Measurements from ENCODE around the gene SUN3. TPM values are rescaled to one million over a fixed set of nuclear protein-coding genes. Genes with fewer than 3 reads are reported as not detected.

SUN3 gene
- total and polyA plus RNA-seq, 7 donors: 0.16 TPM; not detected in 6

DNA sequence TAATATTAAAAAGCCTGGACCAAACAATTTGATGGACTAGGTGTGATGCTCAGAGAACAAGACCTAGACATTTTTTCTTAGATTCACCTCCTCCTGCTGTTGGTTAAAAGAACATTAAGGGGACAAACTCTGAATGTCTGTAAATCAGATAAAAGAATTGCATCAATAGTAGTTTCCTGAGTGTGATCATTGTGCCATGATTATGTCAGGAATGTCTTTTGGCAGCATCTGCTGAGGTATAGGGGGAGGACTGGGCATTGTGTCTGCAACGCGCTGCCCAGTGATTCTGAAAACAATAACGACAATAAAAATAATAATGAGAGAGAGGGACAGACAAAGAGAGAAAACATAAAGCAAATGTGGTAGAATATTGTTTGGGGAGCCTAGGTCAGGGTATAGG, 13.3 kb upstream of the SUN3 start:
- TF ChIP-seq, protein P1, sequence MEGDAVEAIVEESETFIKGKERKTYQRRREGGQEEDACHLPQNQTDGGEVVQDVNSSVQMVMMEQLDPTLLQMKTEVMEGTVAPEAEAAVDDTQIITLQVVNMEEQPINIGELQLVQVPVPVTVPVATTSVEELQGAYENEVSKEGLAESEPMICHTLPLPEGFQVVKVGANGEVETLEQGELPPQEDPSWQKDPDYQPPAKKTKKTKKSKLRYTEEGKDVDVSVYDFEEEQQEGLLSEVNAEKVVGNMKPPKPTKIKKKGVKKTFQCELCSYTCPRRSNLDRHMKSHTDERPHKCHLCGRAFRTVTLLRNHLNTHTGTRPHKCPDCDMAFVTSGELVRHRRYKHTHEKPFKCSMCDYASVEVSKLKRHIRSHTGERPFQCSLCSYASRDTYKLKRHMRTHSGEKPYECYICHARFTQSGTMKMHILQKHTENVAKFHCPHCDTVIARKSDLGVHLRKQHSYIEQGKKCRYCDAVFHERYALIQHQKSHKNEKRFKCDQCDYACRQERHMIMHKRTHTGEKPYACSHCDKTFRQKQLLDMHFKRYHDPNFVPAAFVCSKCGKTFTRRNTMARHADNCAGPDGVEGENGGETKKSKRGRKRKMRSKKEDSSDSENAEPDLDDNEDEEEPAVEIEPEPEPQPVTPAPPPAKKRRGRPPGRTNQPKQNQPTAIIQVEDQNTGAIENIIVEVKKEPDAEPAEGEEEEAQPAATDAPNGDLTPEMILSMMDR (IDR thresholded peaks at IDR 0.05): no peak
- no peak for TF ChIP-seq POLR2AphosphoS5 (IDR thresholded peaks at IDR 0.05)
- TF ChIP-seq POLR2A (IDR thresholded peaks at IDR 0.05): no peak
- TF ChIP-seq EP300 (IDR thresholded peaks at IDR 0.05): no peak

DNA sequence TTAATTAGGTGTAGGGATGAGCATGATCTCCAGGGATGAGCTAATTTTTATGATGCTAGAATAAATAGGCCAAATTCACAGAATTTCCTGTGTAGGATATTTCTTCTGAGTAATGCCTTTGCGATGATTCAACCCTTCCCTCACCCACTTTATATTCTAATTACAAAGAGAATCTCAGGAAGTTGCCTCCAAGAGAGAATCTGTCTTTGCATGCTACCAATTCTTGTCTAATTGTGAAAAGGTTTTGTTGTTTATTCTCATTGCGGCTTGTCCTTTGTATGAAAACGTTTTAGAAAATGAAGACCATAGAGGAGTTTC, 12.7 kb upstream of the SUN3 start:
- H3K9me3 ChIP-seq: no peaks in the 10 kb centered on the region
- no peak overlapping the region for H3K4me3 ChIP-seq
- no peaks in the 10 kb centered on the region for H3K4me1 ChIP-seq
- no peak overlapping the region for H3K27ac ChIP-seq
- no peak for DNase-seq
- intact Hi-C loops (cut with DNase I): no loop called here
- peaks cover 0 to 8% (median 0%) of the 10 kb centered on the region in 3 donors for H3K27me3 ChIP-seq
- no peaks in the 10 kb centered on the region for H3K36me3 ChIP-seq
- no peak for TF ChIP-seq EP300 (IDR thresholded peaks at IDR 0.05)
- no peak for TF ChIP-seq POLR2AphosphoS5 (IDR thresholded peaks at IDR 0.05)
- TF ChIP-seq, protein P1 (IDR thresholded peaks at IDR 0.05): no peak
- no peak for TF ChIP-seq POLR2A (IDR thresholded peaks at IDR 0.05)
- WGBS, 2 donors: 81 to 86% methylated on average over 3 of the region's 3 CpGs

More for the DNA sequence above, 13.3 kb upstream of the SUN3 start:
- 79 to 85% methylated on average over 3 of the region's 3 CpGs for WGBS, 2 donors
- Histone ChIP-seq H3K27ac (no peak overlapping the region), H3K36me3 (no peaks in the 10 kb centered on the region), H3K4me1 (no peaks in the 10 kb centered on the region), H3K4me3 (no peak overlapping the region), H3K9me3 (no peaks in the 10 kb centered on the region), H3K27me3 (peaks cover 0 to 2% (median 0%) of the 10 kb centered on the region in 3 donors)
- intact Hi-C loops (cut with DNase I): no loop called here
- no peak for DNase-seq

DNA sequence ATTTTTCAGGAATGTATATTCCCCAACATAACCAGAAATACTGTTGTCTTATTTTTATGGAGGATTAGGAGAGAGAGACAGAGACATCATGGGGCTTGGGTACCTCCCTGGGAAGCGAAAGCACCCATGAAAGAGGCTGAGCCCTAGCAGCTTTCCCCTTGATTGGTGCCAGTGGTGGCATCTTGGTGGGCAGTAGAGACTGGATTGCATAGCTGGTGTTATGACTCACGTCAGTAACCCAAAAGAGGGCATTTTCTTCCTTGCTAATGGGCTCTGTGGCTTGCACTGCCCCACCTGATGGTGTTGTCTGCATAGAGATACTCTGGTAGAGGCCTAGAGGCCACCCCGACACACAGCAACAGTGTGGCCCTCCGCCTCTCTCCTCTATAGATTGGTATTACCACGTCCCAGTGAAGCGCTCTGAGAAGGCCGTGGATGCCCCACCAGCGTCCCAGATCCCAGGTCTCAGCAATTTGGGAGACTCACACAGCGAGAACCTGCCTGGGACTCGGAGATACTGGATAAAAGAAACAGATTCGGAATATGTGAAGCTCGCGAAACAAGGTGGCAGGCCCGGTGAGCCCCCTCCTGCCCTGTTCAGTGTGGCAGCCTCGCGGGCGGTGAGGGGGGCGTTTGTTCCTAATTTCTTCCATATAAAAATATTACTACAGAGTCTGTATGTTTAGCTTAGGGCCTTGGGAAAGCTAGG, 12.2 kb upstream of the SUN3 start:
- WGBS, 2 donors: 94 to 95% methylated on average over 18 of the region's 18 CpGs
- Histone ChIP-seq H3K36me3 (no peaks in the 10 kb centered on the region), H3K27ac (no peak overlapping the region), H3K27me3 (peaks cover 0 to 13% (median under 1%) of the 10 kb centered on the region in 3 donors), H3K4me3 (no peak overlapping the region), H3K4me1 (peaks cover 0 to 3% (median 3%) of the 10 kb centered on the region in 4 donors), H3K9me3 (no peaks in the 10 kb centered on the region)
- intact Hi-C loops (cut with DNase I): no loop called here
- TF ChIP-seq EP300 (IDR thresholded peaks at IDR 0.05): no peak
- no peak for TF ChIP-seq POLR2AphosphoS5 (IDR thresholded peaks at IDR 0.05)
- no peak for TF ChIP-seq POLR2A (IDR thresholded peaks at IDR 0.05)
- TF ChIP-seq, protein P1 (IDR thresholded peaks at IDR 0.05): no peak
- DNase-seq: no peak

DNA sequence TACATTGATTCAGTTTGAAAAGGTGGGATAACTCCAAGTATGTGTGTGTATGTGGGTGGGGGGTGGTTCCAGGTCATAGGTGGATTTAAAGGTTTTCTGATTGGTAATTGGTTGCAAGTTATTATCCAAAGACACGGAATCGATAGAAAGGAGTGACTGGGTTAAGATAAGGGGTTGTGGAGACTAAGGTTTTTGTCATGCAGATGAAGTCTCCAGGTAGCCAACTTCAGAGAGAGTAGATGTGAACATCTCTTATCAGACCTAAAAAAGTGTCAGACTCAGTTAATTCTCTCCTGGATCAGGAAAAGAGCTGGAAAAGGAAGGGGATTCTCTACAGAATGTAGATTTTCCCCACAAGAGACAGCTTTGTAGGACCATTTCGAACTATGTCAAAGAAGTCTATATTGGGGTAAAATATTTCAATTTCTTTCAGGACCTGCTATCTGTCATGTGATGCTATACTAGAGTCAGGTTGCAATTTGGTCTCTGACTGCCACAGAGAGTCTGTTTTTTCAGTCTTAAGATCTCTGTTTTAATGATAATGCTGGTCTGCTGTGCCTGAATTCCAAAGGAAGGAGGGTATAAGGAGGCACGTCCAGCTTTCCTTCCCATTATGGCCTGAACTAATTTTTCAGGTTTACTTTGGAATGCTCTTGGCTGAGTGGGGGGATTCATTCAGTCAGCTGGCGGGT, 10.1 kb upstream of the SUN3 start:
- Histone ChIP-seq H3K27ac (no peak overlapping the region), H3K27me3 (peaks cover 0 to 22% (median 6%) of the 10 kb centered on the region in 3 donors), H3K4me3 (no peak overlapping the region), H3K4me1 (peaks cover 0 to 16% (median 15%) of the 10 kb centered on the region in 4 donors), H3K9me3 (no peaks in the 10 kb centered on the region), H3K36me3 (no peaks in the 10 kb centered on the region)
- TF ChIP-seq POLR2AphosphoS5 (IDR thresholded peaks at IDR 0.05) (no peak), POLR2A (IDR thresholded peaks at IDR 0.05) (no peak), EP300 (IDR thresholded peaks at IDR 0.05) (no peak)
- TF ChIP-seq, protein P1 (IDR thresholded peaks at IDR 0.05): no peak
- no peak for DNase-seq
- intact Hi-C loops (cut with DNase I): loop anchor here (5.0 kb wide), 1 partner anchor 53 kb away; no protein-coding TSS in a partner anchor
- WGBS, 2 donors: 71 to 83% methylated on average over 5 of the region's 5 CpGs
